Mesenchymal stem cell (in vitro differentiated cells and primary cell): Measurements from ENCODE around the gene SLC47A1. TPM values are rescaled to one million over a fixed set of nuclear protein-coding genes. Genes with fewer than 3 reads are reported as not detected.

Source experiments
- DNase-seq: peaks from one replicate; pipeline ENCODE4 v3.0.0-alpha.2; 2013
- H2AFZ ChIP-seq: one replicate; pipeline ENCODE4 v1.6.1; 2013; ENCODE audit warnings: low read depth, mild to moderate bottlenecking, control low read depth, inconsistent platforms, low read length, moderate library complexity
- H2AK5ac ChIP-seq: 2 replicates; pipeline ENCODE4 v1.6.1; 2013; ENCODE audit warnings: low read length, moderate library complexity, mild to moderate bottlenecking, inconsistent platforms; ENCODE audit not compliant: severe bottlenecking
- H2BK120ac ChIP-seq: one replicate; pipeline ENCODE4 v1.6.1; 2013; ENCODE audit warnings: low read depth, mild to moderate bottlenecking, inconsistent platforms, low read length, moderate library complexity
- H2BK12ac ChIP-seq, 2 experiments: one replicate each; pipeline ENCODE4 v1.6.1; 2013; ENCODE audit warnings: inconsistent platforms in 2 of 2, low read length in 2 of 2, mild to moderate bottlenecking in 2 of 2, moderate library complexity in 2 of 2, control low read depth in 1 of 2
- H2BK15ac ChIP-seq: one replicate; pipeline ENCODE4 v1.6.1; 2013; ENCODE audit warnings: mild to moderate bottlenecking, low read depth, inconsistent platforms; ENCODE audit not compliant: poor library complexity, severe bottlenecking
- H2BK5ac ChIP-seq: 2 replicates; pipeline ENCODE4 v1.6.1; 2013; ENCODE audit warnings: low read depth, mild to moderate bottlenecking, low read length, control low read depth, inconsistent platforms; ENCODE audit not compliant: poor library complexity, severe bottlenecking
- H3K14ac ChIP-seq, 2 experiments: one replicate each; pipeline ENCODE4 v1.6.1; 2013; ENCODE audit warnings: inconsistent platforms in 2 of 2, low read length in 2 of 2, control low read depth in 1 of 2, mild to moderate bottlenecking in 1 of 2, moderate library complexity in 1 of 2
- H3K18ac ChIP-seq, 2 experiments: one replicate each; pipeline ENCODE4 v1.6.1; 2013; ENCODE audit warnings: inconsistent platforms in 2 of 2, low read length in 2 of 2, control low read depth in 1 of 2, low read depth in 1 of 2, mild to moderate bottlenecking in 1 of 2
- H3K23ac ChIP-seq, 2 experiments: one replicate each; pipeline ENCODE4 v1.6.1; 2013; ENCODE audit warnings: inconsistent platforms in 2 of 2, low read length in 2 of 2, mild to moderate bottlenecking in 2 of 2, moderate library complexity in 2 of 2, control low read depth in 1 of 2
- H3K27ac ChIP-seq: 2 replicates; pipeline ENCODE4 v1.5.1; 2013; ENCODE audit warnings: mild to moderate bottlenecking, moderate library complexity, low read length, control low read depth, inconsistent platforms; ENCODE audit not compliant: poor library complexity, severe bottlenecking
- H3K27me3 ChIP-seq, 2 experiments: 2 replicates each; pipeline versions ENCODE4 v1.6.1 to v1.7.0; 2013; ENCODE audit warnings: low read length in 2 of 2, mild to moderate bottlenecking in 2 of 2, moderate library complexity in 2 of 2, control low read depth in 1 of 2, inconsistent platforms in 1 of 2; ENCODE audit not compliant: control insufficient read depth in 1 of 2, insufficient read depth in 1 of 2
- H3K36me3 ChIP-seq, 2 experiments: 2 replicates each; pipeline versions ENCODE4 v1.6.1 to v1.7.0; 2013; ENCODE audit warnings: low read length in 2 of 2, control low read depth in 1 of 2, inconsistent platforms in 1 of 2, low read depth in 1 of 2, mild to moderate bottlenecking in 1 of 2; ENCODE audit not compliant: insufficient read depth in 2 of 2, control insufficient read depth in 1 of 2
- H3K4ac ChIP-seq, 2 experiments: one replicate each; pipeline ENCODE4 v1.6.1; 2013; ENCODE audit warnings: inconsistent platforms in 2 of 2, low read length in 2 of 2, mild to moderate bottlenecking in 2 of 2, moderate library complexity in 2 of 2, control low read depth in 1 of 2, low read depth in 1 of 2
- H3K4me1 ChIP-seq: 2 replicates; pipeline ENCODE4 v1.6.1; 2013; ENCODE audit warnings: low read depth, low read length, control low read depth; ENCODE audit not compliant: control insufficient read depth, insufficient read depth
- H3K4me2 ChIP-seq: 2 replicates; pipeline ENCODE4 v1.6.1; 2013; ENCODE audit warnings: low read length, mild to moderate bottlenecking, inconsistent platforms; ENCODE audit not compliant: poor library complexity, severe bottlenecking
- H3K4me3 ChIP-seq, 2 experiments: 2 replicates each; pipeline versions ENCODE4 v1.5.1 to v1.7.0; 2013; ENCODE audit warnings: low read length in 2 of 2, mild to moderate bottlenecking in 2 of 2, control low read depth in 1 of 2, low read depth in 1 of 2; ENCODE audit not compliant: insufficient read depth in 1 of 2
- H3K79me1 ChIP-seq: replicated peaks from 2 replicates; pipeline ENCODE4 v1.6.1; 2013; ENCODE audit warnings: mild to moderate bottlenecking, control low read depth, low read length, inconsistent platforms; ENCODE audit not compliant: poor library complexity, severe bottlenecking
- H3K9ac ChIP-seq: 2 replicates; pipeline ENCODE4 v1.7.0; 2013; ENCODE audit warnings: mild to moderate bottlenecking, low read length, moderate library complexity
- H3K9me3 ChIP-seq: 2 replicates; pipeline ENCODE4 v1.7.0; 2013; ENCODE audit warnings: mild to moderate bottlenecking, low read length; ENCODE audit not compliant: control insufficient read depth
- H4K8ac ChIP-seq: one replicate; pipeline ENCODE4 v1.6.1; 2013; ENCODE audit warnings: inconsistent platforms, mild to moderate bottlenecking, low read length, moderate library complexity
- H4K91ac ChIP-seq: one replicate; pipeline ENCODE4 v1.6.1; 2013; ENCODE audit warnings: mild to moderate bottlenecking, low read length, inconsistent platforms
- WGBS: methylation state at CpG from one replicate; pipeline ENCODE4 v1.1.7; 2013; ENCODE audit warnings: mixed read lengths; 5-methylcytosine and 5-hydroxymethylcytosine counted together
- polyA plus RNA-seq, 2 experiments: library from polyadenylated mRNA; stranded (reverse); fragments of 200-250 nt; gene quantifications; one replicate each; pipeline ENCODE4 v1.2.3, GENCODE V29; 2013

SLC47A1 gene, protein sequence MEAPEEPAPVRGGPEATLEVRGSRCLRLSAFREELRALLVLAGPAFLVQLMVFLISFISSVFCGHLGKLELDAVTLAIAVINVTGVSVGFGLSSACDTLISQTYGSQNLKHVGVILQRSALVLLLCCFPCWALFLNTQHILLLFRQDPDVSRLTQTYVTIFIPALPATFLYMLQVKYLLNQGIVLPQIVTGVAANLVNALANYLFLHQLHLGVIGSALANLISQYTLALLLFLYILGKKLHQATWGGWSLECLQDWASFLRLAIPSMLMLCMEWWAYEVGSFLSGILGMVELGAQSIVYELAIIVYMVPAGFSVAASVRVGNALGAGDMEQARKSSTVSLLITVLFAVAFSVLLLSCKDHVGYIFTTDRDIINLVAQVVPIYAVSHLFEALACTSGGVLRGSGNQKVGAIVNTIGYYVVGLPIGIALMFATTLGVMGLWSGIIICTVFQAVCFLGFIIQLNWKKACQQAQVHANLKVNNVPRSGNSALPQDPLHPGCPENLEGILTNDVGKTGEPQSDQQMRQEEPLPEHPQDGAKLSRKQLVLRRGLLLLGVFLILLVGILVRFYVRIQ
- polyA plus RNA-seq (2013, experiment 1 of 2): not detected
- not detected for polyA plus RNA-seq (2013, experiment 2 of 2)

DNA sequence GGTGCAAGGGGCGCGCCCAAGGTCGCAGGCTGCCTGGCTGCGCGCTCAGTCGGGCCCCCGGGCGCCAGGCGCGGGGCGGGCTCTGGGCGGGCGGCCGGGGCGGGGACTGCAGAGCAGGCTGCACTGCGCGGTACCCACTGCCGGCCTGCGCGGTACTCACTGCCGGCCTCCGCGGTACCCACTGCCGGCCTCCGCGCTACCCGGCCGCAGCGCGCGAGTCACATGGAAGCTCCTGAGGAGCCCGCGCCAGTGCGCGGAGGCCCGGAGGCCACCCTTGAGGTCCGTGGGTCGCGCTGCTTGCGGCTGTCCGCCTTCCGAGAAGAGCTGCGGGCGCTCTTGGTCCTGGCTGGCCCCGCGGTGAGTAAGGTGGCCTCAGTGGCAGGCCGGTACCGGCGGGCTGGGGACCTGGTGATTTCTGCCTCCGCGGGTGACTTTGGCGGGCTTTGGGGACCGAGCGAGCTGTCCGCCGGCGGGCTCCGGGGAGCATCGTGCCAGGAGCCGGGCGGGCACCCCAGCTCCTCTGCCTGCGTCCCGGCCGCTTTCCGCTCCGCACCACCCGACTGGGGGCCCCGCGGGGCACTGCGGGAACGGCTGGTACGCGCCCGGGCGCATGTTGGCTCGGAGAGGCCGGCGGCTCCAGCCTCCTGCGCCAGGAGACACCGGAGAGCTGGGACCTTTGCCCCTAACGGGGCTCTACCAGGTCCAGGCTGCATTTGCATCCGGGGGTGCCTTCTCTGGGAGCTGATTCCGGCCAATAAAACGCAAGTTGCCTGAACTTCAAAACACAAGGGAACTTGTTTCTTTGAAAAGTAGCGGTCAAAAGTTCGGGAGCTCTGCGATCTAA lies at the start of gene SLC47A1:
Gene SLC47A1, plus strand, starts transcription at position 137 of the 844 bp plus-strand sequence. Its CDS starts 86 bp downstream, at position 223.
- H2AFZ ChIP-seq: no peak within 1 kb of the TSS
- H4K91ac ChIP-seq: no peak within 1 kb of the TSS
- no peak within 1 kb of the TSS for H4K8ac ChIP-seq
- no peak within 1 kb of the TSS for H2BK120ac ChIP-seq
- no peak within 1 kb of the TSS for H2BK15ac ChIP-seq
- H3K4me2 ChIP-seq: peak within 1 kb of the TSS; percentile 66
- 3% methylated on average over 70 of the region's 87 CpGs for WGBS
- H3K9me3 ChIP-seq: no peaks in the 10 kb centered on the region
- no peak within 1 kb of the TSS for H3K14ac ChIP-seq
- peaks cover 26 to 67% of the 10 kb centered on the region in 2 experiments for H3K27me3 ChIP-seq
- no peak within 1 kb of the TSS for H3K4ac ChIP-seq
- no peak within 1 kb of the TSS for H3K23ac ChIP-seq
- no peaks in the 10 kb centered on the region for H3K79me1 ChIP-seq
- no peak within 1 kb of the TSS for H3K18ac ChIP-seq
- no peak within 1 kb of the TSS for H3K27ac ChIP-seq
- peak within 1 kb of the TSS; percentile 36 to 76 for H3K4me3 ChIP-seq
- no peak within 1 kb of the TSS for H2BK12ac ChIP-seq
- no peaks in the 10 kb centered on the region for H3K36me3 ChIP-seq
- peaks cover 15% of the 10 kb centered on the region for H3K4me1 ChIP-seq
- peak within 1 kb of the TSS; percentile 53 for H3K9ac ChIP-seq
- no peak within 1 kb of the TSS for H2AK5ac ChIP-seq
- peak; percentile 17 for DNase-seq
- no peak within 1 kb of the TSS for H2BK5ac ChIP-seq

DNA sequence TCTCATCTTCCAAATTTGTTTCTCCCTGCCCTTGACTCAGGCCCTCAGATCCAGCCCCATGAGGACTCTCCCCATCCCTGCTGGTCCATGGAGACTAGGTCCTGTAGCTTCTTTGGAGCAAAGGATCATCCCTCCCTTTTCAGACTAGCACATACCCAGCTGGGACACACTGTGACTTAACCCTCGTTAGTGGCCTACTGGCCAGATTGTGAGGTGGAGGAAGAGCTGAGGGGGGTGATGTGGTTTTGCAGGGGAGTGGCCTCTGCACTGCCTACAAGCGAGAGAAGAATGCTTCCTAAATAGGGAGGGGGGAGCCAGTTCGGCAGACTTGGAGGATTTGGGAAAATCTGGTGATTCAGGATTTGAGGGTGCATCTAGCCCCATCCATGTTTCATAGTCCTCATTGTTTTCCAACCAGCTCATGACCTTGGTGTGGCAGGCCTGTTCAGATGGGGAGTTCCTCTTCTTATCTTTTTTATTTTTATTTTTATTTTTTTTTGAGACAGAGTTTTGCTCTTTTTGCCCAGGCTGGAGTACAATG lies 47.8 kb upstream of the SLC47A1 start:
- DNase-seq: no peak
- Histone ChIP-seq H3K4ac (no peak overlapping the region), H3K79me1 (no peaks in the 10 kb centered on the region), H3K4me3 (no peak overlapping the region), H3K23ac (no peak overlapping the region), H2BK15ac (no peak overlapping the region), H3K9ac (no peak overlapping the region), H4K91ac (no peak overlapping the region), H3K14ac (no peak overlapping the region), H3K27me3 (no peaks in the 10 kb centered on the region), H3K4me2 (no peak overlapping the region), H2AFZ (no peak overlapping the region), H2BK5ac (no peak overlapping the region), H3K27ac (no peak overlapping the region), H2BK12ac (no peak overlapping the region), H3K4me1 (peaks cover 3% of the 10 kb centered on the region), H3K9me3 (no peaks in the 10 kb centered on the region), H2AK5ac (no peak overlapping the region), H2BK120ac (no peak overlapping the region), H4K8ac (no peak overlapping the region), H3K18ac (peak overlapping the region in 1 of 2 experiments; percentile 3), H3K36me3 (no peaks in the 10 kb centered on the region)
- 82% methylated on average over 3 of the region's 3 CpGs for WGBS

DNA sequence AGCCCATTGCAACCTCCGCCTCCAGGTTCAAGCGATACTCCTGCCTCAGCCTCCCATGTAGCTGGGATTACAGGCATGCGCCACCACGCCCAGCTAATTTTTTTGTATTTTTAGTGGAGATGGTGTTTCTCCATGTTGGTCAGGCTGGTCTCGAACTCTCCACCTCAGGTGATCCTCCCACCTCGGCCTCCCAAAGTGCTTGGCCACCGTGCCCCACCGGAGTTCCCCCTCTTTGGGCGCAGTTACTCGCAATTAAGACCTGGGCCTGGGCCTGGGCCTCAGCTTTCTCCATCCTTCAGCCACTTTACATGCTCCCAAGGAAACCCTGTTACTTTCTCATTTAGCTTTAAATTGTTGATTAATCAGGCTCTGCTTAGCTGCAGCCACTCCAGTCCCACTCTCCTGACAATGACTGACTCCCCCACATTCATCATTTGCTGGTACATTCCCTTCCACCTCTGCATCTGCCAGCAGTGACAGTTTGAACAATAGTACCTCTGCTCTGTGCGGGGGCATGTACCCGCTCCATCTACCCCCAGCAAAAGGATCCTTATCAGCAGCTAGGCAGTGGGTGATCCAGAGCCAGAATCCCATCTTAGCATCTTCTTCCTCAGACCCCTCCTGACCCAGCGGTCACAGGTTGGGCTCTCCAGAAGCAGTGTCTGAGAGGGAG lies 47.2 kb upstream of the SLC47A1 start:
- H3K4me1 ChIP-seq: peaks cover 3% of the 10 kb centered on the region
- H2BK120ac ChIP-seq: no peak overlapping the region
- no peak overlapping the region for H3K27ac ChIP-seq
- H3K79me1 ChIP-seq: no peaks in the 10 kb centered on the region
- H3K4me2 ChIP-seq: no peak overlapping the region
- H3K9me3 ChIP-seq: no peaks in the 10 kb centered on the region
- peak overlapping the region; percentile 38 for H3K9ac ChIP-seq
- no peak overlapping the region for H4K8ac ChIP-seq
- no peak for DNase-seq
- no peak overlapping the region for H2AFZ ChIP-seq
- no peak overlapping the region for H3K4ac ChIP-seq
- no peak overlapping the region for H3K18ac ChIP-seq
- H2AK5ac ChIP-seq: no peak overlapping the region
- no peaks in the 10 kb centered on the region for H3K36me3 ChIP-seq
- no peak overlapping the region for H2BK15ac ChIP-seq
- no peak overlapping the region for H2BK12ac ChIP-seq
- WGBS: 95% methylated on average over 11 of the region's 13 CpGs
- no peak overlapping the region for H2BK5ac ChIP-seq
- H3K27me3 ChIP-seq: no peaks in the 10 kb centered on the region
- no peak overlapping the region for H3K23ac ChIP-seq
- no peak overlapping the region for H3K14ac ChIP-seq
- H4K91ac ChIP-seq: no peak overlapping the region
- H3K4me3 ChIP-seq: no peak overlapping the region
